AG04450 (cell line): ENCODE measurements around the gene CFAP69. TPM values are rescaled to one million over a fixed set of nuclear protein-coding genes. Genes with fewer than 3 reads are reported as not detected.
"Not testable (repeated sequence)": the region's sequence is repeated elsewhere in the genome, so short reads cannot be mapped to it uniquely, and the experiment has no call there.

Source experiments
- CTCF ChIA-PET: fragments of 300-600, 350-600 bp; formaldehyde crosslinking; extraction: SDS; loops from one replicate; lab custom pipeline; 2022; ENCODE audit warnings: antibody characterized with exemption, inconsistent platforms; lab: Charles Lee
- POLR2A ChIA-PET: fragments of 350-600 bp; formaldehyde crosslinking; extraction: SDS; loops from one replicate; lab custom pipeline; 2021; ENCODE audit warnings: antibody characterized with exemption, inconsistent platforms; lab: Yijun Ruan, JAX
- DNase-seq: peaks from one replicate; pipeline ENCODE4 v3.0.0-alpha.2; 2011; ENCODE audit warnings: low read depth, low spot score
- H3K27ac ChIP-seq: one replicate; pipeline ENCODE4 v1.5.1; 2012; ENCODE audit warnings: low read depth, low read length, control low read depth
- H3K27me3 ChIP-seq: one replicate; pipeline ENCODE4 v1.6.0; 2012; ENCODE audit warnings: low read length; ENCODE audit not compliant: control insufficient read depth, insufficient read depth
- H3K4me3 ChIP-seq: 2 replicates; pipeline ENCODE4 v1.5.1; 2011; ENCODE audit warnings: mild to moderate bottlenecking, low read depth, low read length, control low read depth
- H3K9me3 ChIP-seq: 2 replicates; pipeline ENCODE4 v1.5.1; 2012; ENCODE audit warnings: low read length; ENCODE audit not compliant: control insufficient read depth, insufficient read depth
- polyA plus RNA-seq: library from polyadenylated mRNA; depleted of rRNA; stranded (reverse); fragments of >200 nt; gene quantifications from 2 replicates; pipeline ENCODE4 v1.2.3, GENCODE V29; 2011; rRNA removed
- small RNA-seq: library from RNA; depleted of rRNA; stranded (forward); fragments of <200 nt; gene quantifications from one replicate; pipeline ENCODE3, GENCODE V24; 2012; ENCODE audit warnings: low read depth; ENCODE audit not compliant: insufficient read length
- TF ChIP-seq, protein P1 (sequence below): IDR thresholded peaks from 2 replicates; pipeline ENCODE4 v1.5.1; 2011; ENCODE audit warnings: low read depth, low read length, control low read depth, inconsistent platforms

The CFAP69 gene
- polyA plus RNA-seq, 1 experiment = 2.4 TPM

DNA sequence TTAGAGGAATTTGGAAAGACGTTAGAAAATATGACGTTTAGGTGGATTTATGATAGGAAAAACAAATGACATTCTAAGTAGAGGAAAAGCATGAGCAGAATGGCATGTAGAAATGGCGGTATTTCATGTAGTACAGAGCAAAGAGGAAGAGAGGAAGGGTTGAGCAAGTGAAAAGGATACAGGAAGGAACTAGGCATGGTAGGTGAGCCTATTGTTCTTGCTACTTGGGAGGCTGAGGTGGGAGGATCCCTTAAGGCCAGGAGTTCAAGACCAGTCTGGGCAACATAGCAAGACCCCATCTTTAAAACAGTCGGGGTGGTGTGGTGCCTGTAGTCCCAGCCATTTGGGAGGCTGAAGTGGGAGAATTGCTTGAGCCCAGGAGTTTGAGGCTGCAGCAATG lies 102.8 kb downstream of the CFAP69 start:
- ChIA-PET CTCF (interaction anchor here (0.6 kb wide), 1 partner anchor 113 kb away, joined by 3 read pairs; no protein-coding TSS in a partner anchor), POLR2A (interaction anchor here (0.7 kb wide), 1 partner anchor 184 kb away, joined by 3 read pairs; no protein-coding TSS in a partner anchor)
- TF ChIP-seq, protein P1, sequence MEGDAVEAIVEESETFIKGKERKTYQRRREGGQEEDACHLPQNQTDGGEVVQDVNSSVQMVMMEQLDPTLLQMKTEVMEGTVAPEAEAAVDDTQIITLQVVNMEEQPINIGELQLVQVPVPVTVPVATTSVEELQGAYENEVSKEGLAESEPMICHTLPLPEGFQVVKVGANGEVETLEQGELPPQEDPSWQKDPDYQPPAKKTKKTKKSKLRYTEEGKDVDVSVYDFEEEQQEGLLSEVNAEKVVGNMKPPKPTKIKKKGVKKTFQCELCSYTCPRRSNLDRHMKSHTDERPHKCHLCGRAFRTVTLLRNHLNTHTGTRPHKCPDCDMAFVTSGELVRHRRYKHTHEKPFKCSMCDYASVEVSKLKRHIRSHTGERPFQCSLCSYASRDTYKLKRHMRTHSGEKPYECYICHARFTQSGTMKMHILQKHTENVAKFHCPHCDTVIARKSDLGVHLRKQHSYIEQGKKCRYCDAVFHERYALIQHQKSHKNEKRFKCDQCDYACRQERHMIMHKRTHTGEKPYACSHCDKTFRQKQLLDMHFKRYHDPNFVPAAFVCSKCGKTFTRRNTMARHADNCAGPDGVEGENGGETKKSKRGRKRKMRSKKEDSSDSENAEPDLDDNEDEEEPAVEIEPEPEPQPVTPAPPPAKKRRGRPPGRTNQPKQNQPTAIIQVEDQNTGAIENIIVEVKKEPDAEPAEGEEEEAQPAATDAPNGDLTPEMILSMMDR = no peak
- Histone ChIP-seq H3K9me3 (no peaks in the 10 kb centered on the region), H3K4me3 (no peak overlapping the region; the same call in 1 of the 2 replicates), H3K27ac (no peak overlapping the region), H3K27me3 (no peaks in the 10 kb centered on the region)
- no peak for DNase-seq

DNA sequence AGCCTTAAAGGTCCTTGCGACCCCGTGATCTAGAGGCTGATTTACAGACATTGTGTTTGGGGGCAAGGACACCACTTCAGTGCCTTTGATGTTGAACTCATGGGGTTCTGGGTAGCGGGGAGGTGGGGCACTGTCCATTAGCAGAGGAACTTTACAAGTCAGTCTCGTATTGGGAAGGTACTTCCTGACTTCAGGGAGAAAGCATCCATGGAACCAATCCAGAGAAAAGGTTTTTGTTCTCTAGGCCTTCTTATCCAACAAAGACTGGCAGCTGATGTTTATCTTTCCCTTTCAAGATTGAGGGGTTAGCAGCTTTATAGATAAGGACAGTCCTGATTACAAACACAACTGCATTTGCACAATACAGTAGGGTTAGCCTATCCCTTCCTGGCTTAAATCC lies 104.3 kb downstream of the CFAP69 start:
- CTCF ChIA-PET = no interaction called here
- no peak overlapping the region for H3K4me3 ChIP-seq
- no peak for DNase-seq
- TF ChIP-seq, protein P1 = no peak
- H3K9me3 ChIP-seq = no peaks in the 10 kb centered on the region
- no peak overlapping the region for H3K27ac ChIP-seq
- POLR2A ChIA-PET = no interaction called here
- H3K27me3 ChIP-seq = no peaks in the 10 kb centered on the region

DNA sequence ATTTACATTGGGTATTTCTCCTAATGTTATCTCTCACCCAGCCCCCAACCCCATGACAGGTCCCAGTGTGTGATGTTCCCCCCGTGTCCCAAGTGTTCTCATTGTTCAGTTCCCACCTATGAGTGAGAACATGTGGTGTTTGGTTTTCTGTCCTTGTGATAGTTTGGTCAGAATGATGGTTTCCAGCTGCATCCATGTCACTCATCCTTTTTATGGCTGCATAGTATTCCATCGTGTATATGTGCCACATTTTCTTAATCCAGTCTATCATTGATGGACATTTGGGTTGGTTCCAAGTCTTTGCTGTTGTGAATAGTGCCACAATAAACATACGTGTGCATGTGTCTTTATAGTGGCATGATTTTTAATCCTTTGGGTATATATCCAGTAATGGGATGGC lies 105.1 kb downstream of the CFAP69 start:
- H3K9me3 ChIP-seq, H3K4me3 ChIP-seq, CTCF ChIA-PET, POLR2A ChIA-PET, H3K27me3 ChIP-seq, H3K27ac ChIP-seq, DNase-seq: not testable (repeated sequence)

DNA sequence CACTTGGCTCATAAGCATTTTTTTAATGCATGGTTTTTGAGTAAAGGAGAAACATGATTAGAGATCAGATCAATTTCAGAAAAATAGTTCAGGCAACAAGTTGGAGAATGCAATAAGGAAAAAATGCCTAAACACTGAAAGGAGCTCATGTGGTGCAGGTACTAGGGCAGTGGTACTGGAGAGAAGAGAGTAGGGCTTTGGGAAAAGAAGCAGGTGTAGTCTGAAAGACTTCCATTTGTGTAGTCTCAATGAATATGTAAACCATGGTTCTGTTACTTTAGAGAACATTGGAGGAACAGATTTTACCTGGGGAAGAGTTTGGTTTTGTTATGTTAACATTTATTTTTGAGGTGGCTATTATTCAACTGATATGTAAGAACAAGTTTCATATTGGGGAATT lies 107.0 kb downstream of the CFAP69 start:
- POLR2A ChIA-PET = no interaction called here
- Histone ChIP-seq H3K27me3 (no peaks in the 10 kb centered on the region), H3K4me3 (no peak overlapping the region), H3K27ac (no peak overlapping the region), H3K9me3 (no peaks in the 10 kb centered on the region)
- DNase-seq = no peak
- CTCF ChIA-PET = interaction anchor here (1.0 kb wide), 1 partner anchor 19 kb away, joined by 3 read pairs; no protein-coding TSS in a partner anchor
- TF ChIP-seq, protein P1 = no peak

Small RNA genes within 50 kb of the gene (small RNA-seq; reads per million reads assigned to genes)
- not detected for gene RF00019

Other genes starting within 250 kb of the CFAP69 start
- 6.8 and 10.1 TPM in 2 replicates for gene STEAP1, start 90.7 kb upstream of the CFAP69 start, polyA plus RNA-seq
- 5.4 and 6.4 TPM in 2 replicates for gene STEAP2, start 33.4 kb upstream of the CFAP69 start, polyA plus RNA-seq
- not detected in 2 replicates for gene FAM237B, start 76.1 kb downstream of the CFAP69 start, polyA plus RNA-seq
- 15.8 and 30.0 TPM in 2 replicates for gene GTPBP10, start 101.5 kb downstream of the CFAP69 start, polyA plus RNA-seq
- gene CLDN12, start 158.3 kb downstream of the CFAP69 start, polyA plus RNA-seq = 41.4 and 41.6 TPM in 2 replicates
- not detected in 2 replicates for gene PTTG1IP2, start 224.5 kb downstream of the CFAP69 start, polyA plus RNA-seq